AG04449 (cell line): Measurements from ENCODE around the gene PCNX4.

Experiments
- CTCF ChIA-PET: fragments of 350-600 bp; formaldehyde crosslinking; extraction: SDS; loops from one replicate; lab custom pipeline; 2021; ENCODE audit warnings: antibody characterized with exemption; lab: Yijun Ruan, JAX
- POLR2A ChIA-PET: fragments of 400-600, 350-600 bp; formaldehyde crosslinking; extraction: SDS; loops from one replicate; lab custom pipeline; 2020; ENCODE audit warnings: antibody characterized with exemption, inconsistent platforms; lab: Yijun Ruan, JAX
- DNase-seq: peaks from one replicate; pipeline ENCODE4 v3.0.0-alpha.2; 2010; ENCODE audit warnings: low read depth, low spot score
- H3K4me3 ChIP-seq: 2 replicates; pipeline ENCODE4 v1.5.1; 2011; ENCODE audit warnings: low read depth, mild to moderate bottlenecking, control low read depth, low read length
- TF ChIP-seq, protein P1 (sequence below): IDR thresholded peaks from one replicate; pipeline ENCODE4 v1.5.1; 2011; ENCODE audit warnings: mild to moderate bottlenecking, moderate library complexity, low read length, control low read depth, inconsistent platforms; ENCODE audit not compliant: insufficient read depth; ENCODE audit errors: missing control alignments

The PCNX4 gene

DNA sequence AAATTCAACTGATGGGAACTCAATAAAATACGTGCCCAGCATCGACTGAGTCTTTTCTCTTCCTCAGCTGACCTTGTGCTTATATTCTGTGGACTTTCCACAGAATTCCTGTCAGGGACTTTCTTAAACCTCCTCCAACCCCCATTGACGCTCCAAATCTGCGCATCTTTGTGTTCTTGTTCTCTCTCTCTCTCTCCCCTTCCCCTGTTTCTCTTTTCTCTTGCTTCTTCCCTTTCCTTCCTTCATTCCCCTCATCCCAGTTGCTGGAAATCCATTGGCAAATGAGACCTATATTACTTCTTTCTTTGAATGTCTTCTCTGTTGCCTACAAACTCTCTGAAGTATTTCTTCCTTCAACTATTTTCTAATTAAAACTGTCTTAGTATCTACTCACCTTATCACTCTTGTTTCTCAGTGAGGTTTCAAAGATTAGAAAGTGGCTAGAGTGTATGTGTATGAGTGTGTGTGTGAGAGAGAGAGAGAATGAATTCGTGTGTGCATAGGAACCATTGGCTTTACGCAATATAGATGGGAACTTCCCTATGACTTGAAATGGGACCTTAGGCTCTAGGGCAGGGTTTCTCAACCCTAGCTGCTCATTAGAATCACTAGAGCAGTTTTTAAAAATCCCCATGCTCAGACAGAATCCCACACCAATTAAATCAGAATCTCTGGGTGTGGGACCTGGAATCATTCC lies 115.3 kb downstream of the PCNX4 start:
- CTCF ChIA-PET = no interaction called here
- TF ChIP-seq, protein P1, sequence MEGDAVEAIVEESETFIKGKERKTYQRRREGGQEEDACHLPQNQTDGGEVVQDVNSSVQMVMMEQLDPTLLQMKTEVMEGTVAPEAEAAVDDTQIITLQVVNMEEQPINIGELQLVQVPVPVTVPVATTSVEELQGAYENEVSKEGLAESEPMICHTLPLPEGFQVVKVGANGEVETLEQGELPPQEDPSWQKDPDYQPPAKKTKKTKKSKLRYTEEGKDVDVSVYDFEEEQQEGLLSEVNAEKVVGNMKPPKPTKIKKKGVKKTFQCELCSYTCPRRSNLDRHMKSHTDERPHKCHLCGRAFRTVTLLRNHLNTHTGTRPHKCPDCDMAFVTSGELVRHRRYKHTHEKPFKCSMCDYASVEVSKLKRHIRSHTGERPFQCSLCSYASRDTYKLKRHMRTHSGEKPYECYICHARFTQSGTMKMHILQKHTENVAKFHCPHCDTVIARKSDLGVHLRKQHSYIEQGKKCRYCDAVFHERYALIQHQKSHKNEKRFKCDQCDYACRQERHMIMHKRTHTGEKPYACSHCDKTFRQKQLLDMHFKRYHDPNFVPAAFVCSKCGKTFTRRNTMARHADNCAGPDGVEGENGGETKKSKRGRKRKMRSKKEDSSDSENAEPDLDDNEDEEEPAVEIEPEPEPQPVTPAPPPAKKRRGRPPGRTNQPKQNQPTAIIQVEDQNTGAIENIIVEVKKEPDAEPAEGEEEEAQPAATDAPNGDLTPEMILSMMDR = no peak
- POLR2A ChIA-PET = no interaction called here
- no peak for DNase-seq
- no peak overlapping the region for H3K4me3 ChIP-seq

DNA sequence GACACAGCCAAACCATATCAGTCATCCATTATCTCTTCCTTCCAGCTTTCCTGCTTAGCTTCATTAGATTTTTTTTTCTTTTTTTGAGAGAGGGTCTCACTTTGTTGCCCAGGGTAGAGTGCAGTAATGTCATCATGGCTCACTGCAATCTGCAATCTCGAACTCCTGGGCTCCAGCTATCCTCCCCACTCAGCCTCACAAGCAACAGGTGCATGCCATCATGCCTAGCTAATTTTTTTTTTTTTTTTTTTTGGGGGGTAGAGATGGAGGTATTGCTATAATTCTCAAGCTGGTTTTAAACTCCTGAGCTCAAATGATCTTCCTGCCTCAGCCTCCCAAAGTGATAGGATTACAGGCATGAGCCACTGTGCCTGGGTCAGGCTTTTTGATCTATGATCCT lies 119.0 kb downstream of the PCNX4 start:
- H3K4me3 ChIP-seq = no peak overlapping the region
- ChIA-PET POLR2A (no interaction called here), CTCF (interaction anchor here (0.7 kb wide), 1 partner anchor 26 kb away, joined by 3 read pairs; no protein-coding TSS in a partner anchor)
- no peak for DNase-seq
- TF ChIP-seq, protein P1 = no peak

DNA sequence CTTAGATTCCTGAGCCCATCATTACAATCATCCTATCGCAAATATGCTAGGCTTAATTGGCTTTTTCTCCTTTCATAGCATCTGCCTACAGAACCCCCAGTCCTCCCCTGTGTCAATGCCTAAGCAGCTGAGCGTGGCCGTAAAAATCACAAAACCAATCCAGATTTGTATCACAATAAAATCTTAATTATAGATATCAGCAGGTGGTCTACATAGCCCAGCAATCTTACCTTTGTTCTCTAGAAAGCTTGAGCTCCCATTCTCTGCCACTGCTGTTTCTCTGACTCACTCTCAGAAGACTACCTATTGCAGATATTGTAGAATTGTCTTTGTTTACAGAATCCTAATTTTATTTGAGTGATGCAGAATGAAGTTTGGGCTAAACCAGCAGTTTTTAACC lies 119.4 kb downstream of the PCNX4 start:
- POLR2A ChIA-PET = no interaction called here
- CTCF ChIA-PET = interaction anchor here (0.7 to 1.5 kb wide), 2 partner anchors 15 to 26 kb away, joined by 3 read pairs; no protein-coding TSS in a partner anchor
- H3K4me3 ChIP-seq = no peak overlapping the region
- DNase-seq = no peak
- TF ChIP-seq, protein P1 = no peak

DNA sequence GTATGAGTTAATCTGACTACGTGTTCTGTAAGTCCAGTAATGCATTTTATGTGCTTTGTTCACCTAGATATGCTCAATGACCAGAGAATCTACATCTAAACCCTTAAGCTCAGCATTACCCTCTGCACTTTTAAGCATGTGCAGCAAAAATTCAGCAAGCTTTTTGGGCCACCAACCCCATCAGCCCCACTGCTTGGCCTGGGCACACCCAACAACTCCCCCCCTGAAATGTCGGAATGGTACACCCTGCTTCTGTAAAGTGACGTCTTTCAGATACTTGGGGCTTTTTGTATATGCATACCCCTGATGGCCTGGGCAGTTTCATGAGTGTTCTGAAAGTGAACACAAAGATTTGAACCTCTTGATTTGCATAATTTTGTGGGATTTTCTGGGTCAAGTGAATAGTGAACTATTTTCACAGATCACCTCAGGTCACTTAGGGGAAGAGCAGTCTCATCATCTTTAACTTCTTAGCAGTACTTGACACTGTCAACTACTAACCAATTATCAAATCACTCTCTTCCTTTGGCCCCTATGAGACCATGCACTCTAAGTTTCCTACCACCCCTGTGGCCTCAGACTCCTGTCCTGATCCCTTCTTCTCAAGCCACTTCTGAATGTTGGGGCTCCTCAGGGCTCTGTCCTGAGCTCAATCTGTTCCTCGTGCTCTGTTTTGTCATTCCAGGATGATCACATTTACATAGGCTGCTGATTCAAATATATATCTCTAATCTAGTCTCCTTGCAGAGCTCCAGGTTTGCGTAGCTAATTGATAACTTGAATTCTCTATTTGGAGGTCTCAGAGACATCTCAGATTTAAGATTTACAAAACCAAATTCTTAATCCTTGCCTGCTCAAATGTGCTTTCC lies 121.0 kb downstream of the PCNX4 start:
- ChIA-PET POLR2A (no interaction called here), CTCF (interaction anchor here (1.5 kb wide), 1 partner anchor 17 kb away, joined by 3 read pairs; no protein-coding TSS in a partner anchor)
- no peak for DNase-seq
- no peak overlapping the region for H3K4me3 ChIP-seq
- TF ChIP-seq, protein P1 = no peak

DNA sequence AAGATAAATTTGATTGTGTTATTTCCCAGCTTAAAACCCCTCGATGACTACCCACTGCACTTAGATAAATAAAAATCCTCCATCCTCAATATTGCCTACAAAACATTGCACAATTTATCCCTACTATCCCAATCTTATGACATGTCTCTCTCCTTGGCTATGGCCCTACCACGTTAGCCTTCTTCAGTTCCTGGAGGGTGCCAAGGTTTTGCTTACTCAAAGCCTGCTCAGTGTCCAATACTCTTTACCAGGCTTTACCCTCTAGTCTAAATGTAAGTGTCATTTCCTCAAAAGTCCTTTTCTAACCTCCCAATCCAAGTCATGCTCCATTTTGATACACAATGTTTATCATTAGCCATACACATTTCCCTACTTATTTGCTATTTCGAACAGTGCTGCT lies 122.3 kb downstream of the PCNX4 start:
- H3K4me3 ChIP-seq = no peak overlapping the region
- TF ChIP-seq, protein P1 = no peak
- CTCF ChIA-PET = no interaction called here
- no peak for DNase-seq
- POLR2A ChIA-PET = no interaction called here
